NT2/D1 (cell line): Measurements from ENCODE around the gene SLC25A31.

ENCODE experiments used
- SUZ12 ChIP-seq: IDR thresholded peaks from 2 replicates; pipeline ENCODE4 v1.6.1; 2011; ENCODE audit not compliant: insufficient read length, insufficient read depth; ENCODE audit errors: extremely low read depth
- YY1 ChIP-seq: IDR thresholded peaks from 2 replicates; pipeline ENCODE4 v1.6.1; 2011; ENCODE audit not compliant: insufficient read length, insufficient read depth
- ZNF274 ChIP-seq: IDR thresholded peaks from 2 replicates; pipeline ENCODE4 v1.6.1; 2011; ENCODE audit warnings: mild to moderate bottlenecking, low read depth, low read length

DNA sequence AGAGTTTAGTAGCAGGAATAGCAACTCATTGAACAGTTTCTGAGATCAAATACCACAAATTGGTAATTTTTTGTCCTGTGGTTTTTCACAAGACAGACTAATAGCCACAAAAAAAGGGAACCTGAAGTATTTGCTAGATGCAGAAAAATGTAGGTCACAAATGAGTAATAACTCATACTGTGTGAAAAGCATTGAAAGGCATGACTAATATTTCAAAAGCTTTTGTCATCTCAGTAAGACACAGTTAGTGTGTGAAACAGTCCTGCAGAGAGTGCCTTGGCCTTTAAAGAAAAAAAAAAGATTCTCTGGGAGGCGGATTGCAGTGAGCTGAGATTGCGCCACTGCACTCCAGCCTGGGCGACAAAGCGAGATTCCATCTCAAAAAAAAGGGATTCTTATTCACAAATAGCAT, 31.4 kb upstream of the SLC25A31 start:
- TF ChIP-seq SUZ12 = no peak
- TF ChIP-seq YY1 = no peak
- no peak for TF ChIP-seq ZNF274
